Liver (tissue), 3 donors: ENCODE results near the gene LEKR1.

ENCODE experiments used
- GABPA ChIP-seq, 2 donors: IDR thresholded peaks in 1 of 2; conservative IDR thresholded peaks in 1 of 2; 2 replicates each; pipeline ENCODE4 v1.6.1; 2016; ENCODE audit warnings: antibody characterized with exemption in 2 of 2, mild to moderate bottlenecking in 1 of 2, moderate library complexity in 1 of 2
- HNF4A ChIP-seq, 2 donors: conservative IDR thresholded peaks; 2 replicates each; pipeline ENCODE4 v1.6.1; 2016; ENCODE audit warnings: antibody characterized with exemption in 2 of 2, mild to moderate bottlenecking in 2 of 2
- JUND ChIP-seq, 2 donors: IDR thresholded peaks; 2 replicates each; pipeline ENCODE4 v1.6.1; 2016; ENCODE audit warnings: antibody characterized with exemption in 2 of 2
- TAF1 ChIP-seq: conservative IDR thresholded peaks from 2 replicates; pipeline ENCODE4 v1.6.1; 2016; ENCODE audit warnings: antibody characterized with exemption, mild to moderate bottlenecking
- TF ChIP-seq, protein P1 (sequence below): IDR thresholded peaks from 2 replicates; pipeline ENCODE4 v1.6.1; 2016; ENCODE audit warnings: antibody characterized with exemption, mild to moderate bottlenecking
- TF ChIP-seq, protein P2 (sequence below): IDR thresholded peaks from 2 replicates; pipeline ENCODE4 v1.6.1; 2016; ENCODE audit warnings: antibody characterized with exemption
- TF ChIP-seq, protein P3 (sequence below): fragments of 150-350 bp; IDR thresholded peaks from 2 replicates; pipeline ENCODE4 v1.5.1; 2017; ENCODE audit warnings: improper control_type of control experiment, low read depth, low read length; ENCODE audit not compliant: missing input control
- TF ChIP-seq, protein P4 (sequence below): IDR thresholded peaks from 2 replicates; pipeline ENCODE4 v1.6.1; 2016; ENCODE audit warnings: antibody characterized with exemption
- donor health status: healthy.
- donor health status: healthy.

DNA sequence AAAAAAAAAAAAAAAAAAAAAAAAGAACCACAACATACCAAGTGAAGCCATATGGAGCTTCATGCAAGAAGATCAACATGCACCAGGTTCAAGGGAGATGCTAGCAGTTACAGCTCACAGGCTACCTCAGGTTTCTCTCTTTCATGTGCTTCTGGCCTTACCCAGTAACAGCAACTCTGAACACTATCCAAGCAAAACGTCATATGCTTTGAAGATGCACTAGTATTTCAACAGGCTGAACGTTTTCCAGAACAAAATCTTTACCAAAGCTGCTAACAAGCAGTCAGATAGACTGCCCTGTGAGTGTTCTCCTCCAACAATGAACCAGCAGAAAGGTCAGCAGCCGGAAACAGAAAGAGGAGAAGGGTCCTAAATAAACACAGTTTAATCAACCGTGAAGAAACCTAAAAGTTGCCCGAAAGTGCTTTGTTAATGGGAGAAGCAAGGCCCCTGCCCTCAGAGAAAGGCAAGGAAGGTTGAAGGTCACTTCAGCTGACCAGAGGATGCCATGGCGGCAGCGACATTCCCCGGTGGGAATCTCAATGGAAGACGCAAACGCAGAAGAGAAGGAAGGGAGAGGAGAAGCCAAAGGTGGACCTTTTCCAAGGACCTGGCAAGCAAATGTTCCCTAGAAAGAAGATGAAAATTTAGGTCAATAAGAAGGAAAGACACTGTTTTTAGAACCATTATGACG, 253.7 kb downstream of the LEKR1 start:
- TF ChIP-seq, protein P1, sequence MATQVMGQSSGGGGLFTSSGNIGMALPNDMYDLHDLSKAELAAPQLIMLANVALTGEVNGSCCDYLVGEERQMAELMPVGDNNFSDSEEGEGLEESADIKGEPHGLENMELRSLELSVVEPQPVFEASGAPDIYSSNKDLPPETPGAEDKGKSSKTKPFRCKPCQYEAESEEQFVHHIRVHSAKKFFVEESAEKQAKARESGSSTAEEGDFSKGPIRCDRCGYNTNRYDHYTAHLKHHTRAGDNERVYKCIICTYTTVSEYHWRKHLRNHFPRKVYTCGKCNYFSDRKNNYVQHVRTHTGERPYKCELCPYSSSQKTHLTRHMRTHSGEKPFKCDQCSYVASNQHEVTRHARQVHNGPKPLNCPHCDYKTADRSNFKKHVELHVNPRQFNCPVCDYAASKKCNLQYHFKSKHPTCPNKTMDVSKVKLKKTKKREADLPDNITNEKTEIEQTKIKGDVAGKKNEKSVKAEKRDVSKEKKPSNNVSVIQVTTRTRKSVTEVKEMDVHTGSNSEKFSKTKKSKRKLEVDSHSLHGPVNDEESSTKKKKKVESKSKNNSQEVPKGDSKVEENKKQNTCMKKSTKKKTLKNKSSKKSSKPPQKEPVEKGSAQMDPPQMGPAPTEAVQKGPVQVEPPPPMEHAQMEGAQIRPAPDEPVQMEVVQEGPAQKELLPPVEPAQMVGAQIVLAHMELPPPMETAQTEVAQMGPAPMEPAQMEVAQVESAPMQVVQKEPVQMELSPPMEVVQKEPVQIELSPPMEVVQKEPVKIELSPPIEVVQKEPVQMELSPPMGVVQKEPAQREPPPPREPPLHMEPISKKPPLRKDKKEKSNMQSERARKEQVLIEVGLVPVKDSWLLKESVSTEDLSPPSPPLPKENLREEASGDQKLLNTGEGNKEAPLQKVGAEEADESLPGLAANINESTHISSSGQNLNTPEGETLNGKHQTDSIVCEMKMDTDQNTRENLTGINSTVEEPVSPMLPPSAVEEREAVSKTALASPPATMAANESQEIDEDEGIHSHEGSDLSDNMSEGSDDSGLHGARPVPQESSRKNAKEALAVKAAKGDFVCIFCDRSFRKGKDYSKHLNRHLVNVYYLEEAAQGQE, result no peak
- TF ChIP-seq, protein P2, sequence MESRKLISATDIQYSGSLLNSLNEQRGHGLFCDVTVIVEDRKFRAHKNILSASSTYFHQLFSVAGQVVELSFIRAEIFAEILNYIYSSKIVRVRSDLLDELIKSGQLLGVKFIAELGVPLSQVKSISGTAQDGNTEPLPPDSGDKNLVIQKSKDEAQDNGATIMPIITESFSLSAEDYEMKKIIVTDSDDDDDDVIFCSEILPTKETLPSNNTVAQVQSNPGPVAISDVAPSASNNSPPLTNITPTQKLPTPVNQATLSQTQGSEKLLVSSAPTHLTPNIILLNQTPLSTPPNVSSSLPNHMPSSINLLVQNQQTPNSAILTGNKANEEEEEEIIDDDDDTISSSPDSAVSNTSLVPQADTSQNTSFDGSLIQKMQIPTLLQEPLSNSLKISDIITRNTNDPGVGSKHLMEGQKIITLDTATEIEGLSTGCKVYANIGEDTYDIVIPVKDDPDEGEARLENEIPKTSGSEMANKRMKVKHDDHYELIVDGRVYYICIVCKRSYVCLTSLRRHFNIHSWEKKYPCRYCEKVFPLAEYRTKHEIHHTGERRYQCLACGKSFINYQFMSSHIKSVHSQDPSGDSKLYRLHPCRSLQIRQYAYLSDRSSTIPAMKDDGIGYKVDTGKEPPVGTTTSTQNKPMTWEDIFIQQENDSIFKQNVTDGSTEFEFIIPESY, result no peak
- TF ChIP-seq, protein P3, sequence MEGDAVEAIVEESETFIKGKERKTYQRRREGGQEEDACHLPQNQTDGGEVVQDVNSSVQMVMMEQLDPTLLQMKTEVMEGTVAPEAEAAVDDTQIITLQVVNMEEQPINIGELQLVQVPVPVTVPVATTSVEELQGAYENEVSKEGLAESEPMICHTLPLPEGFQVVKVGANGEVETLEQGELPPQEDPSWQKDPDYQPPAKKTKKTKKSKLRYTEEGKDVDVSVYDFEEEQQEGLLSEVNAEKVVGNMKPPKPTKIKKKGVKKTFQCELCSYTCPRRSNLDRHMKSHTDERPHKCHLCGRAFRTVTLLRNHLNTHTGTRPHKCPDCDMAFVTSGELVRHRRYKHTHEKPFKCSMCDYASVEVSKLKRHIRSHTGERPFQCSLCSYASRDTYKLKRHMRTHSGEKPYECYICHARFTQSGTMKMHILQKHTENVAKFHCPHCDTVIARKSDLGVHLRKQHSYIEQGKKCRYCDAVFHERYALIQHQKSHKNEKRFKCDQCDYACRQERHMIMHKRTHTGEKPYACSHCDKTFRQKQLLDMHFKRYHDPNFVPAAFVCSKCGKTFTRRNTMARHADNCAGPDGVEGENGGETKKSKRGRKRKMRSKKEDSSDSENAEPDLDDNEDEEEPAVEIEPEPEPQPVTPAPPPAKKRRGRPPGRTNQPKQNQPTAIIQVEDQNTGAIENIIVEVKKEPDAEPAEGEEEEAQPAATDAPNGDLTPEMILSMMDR, result no peak
- no peak for TF ChIP-seq TAF1
- no peak for TF ChIP-seq GABPA (IDR thresholded peaks at IDR 0.05 in 1 of 2, conservative IDR thresholded peaks at IDR 0.05 in 1 of 2)
- TF ChIP-seq, protein P4, sequence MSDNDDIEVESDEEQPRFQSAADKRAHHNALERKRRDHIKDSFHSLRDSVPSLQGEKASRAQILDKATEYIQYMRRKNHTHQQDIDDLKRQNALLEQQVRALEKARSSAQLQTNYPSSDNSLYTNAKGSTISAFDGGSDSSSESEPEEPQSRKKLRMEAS, result no peak
- TF ChIP-seq HNF4A (conservative IDR thresholded peaks at IDR 0.05), result no peak
- no peak for TF ChIP-seq JUND (IDR thresholded peaks at IDR 0.05)
